GM23338 (cell line): ENCODE data around the gene THAP9. TPM values are rescaled to one million over a fixed set of nuclear protein-coding genes. Genes with fewer than 3 reads are reported as not detected.

Experiments
- ATAC-seq: fragments of 200-7000 bp; cut with Tn5 transposase; 3 replicates; pipeline ENCODE4 v1.9.1; 2020
- DNase-seq: peaks from one replicate; pipeline ENCODE4 v3.0.0-alpha.2; 2015; ENCODE audit warnings: low spot score
- H2AFZ ChIP-seq: fragments of 200-600 bp; sonication (generic); 2 replicates; pipeline ENCODE4 v1.8.0; 2016; ENCODE audit warnings: antibody characterized with exemption, mild to moderate bottlenecking, moderate library complexity
- H3F3A ChIP-seq: fragments of 200-600 bp; sonication (generic); replicated peaks from 2 replicates; pipeline ENCODE4 v1.8.0; 2017; ENCODE audit warnings: antibody characterized with exemption, mixed run types, low read depth
- H3K27ac ChIP-seq: fragments of 200-600 bp; sonication (generic); 2 replicates; pipeline ENCODE4 v1.6.1; 2016; ENCODE audit warnings: low read depth
- H3K27me3 ChIP-seq: fragments of 200-600 bp; sonication (generic); 2 replicates; pipeline ENCODE4 v1.8.0; 2016; ENCODE audit warnings: mild to moderate bottlenecking, mixed run types, moderate library complexity; ENCODE audit not compliant: insufficient read depth
- H3K36me3 ChIP-seq: fragments of 200-600 bp; sonication (generic); 2 replicates; pipeline ENCODE4 v1.8.0; 2016; ENCODE audit warnings: mild to moderate bottlenecking; ENCODE audit not compliant: insufficient read depth
- H3K4me1 ChIP-seq: fragments of 200-600 bp; sonication (generic); 2 replicates; pipeline ENCODE4 v1.8.0; 2016; ENCODE audit warnings: mild to moderate bottlenecking, moderate library complexity; ENCODE audit not compliant: insufficient read depth
- H3K4me2 ChIP-seq: fragments of 200-600 bp; sonication (generic); 2 replicates; pipeline ENCODE4 v1.7.1; 2017; ENCODE audit warnings: mixed run types
- H3K4me3 ChIP-seq: fragments of 200-600 bp; sonication (generic); 2 replicates; pipeline ENCODE4 v1.6.1; 2016; ENCODE audit warnings: mixed run types
- H3K79me2 ChIP-seq: fragments of 200-600 bp; sonication (generic); replicated peaks from 2 replicates; pipeline ENCODE4 v1.8.0; 2017; ENCODE audit warnings: mild to moderate bottlenecking; ENCODE audit not compliant: insufficient read depth
- H3K9me2 ChIP-seq: fragments of 200-600 bp; sonication (generic); 2 replicates; pipeline ENCODE4 v1.8.0; 2017; ENCODE audit not compliant: insufficient read depth
- H4K20me1 ChIP-seq: fragments of 200-600 bp; sonication (generic); replicated peaks from 2 replicates; pipeline ENCODE4 v1.8.0; 2017; ENCODE audit warnings: mild to moderate bottlenecking; ENCODE audit not compliant: insufficient read depth
- H3K27ac Mint-ChIP-seq: 2 replicates; pipeline ENCODE4 v1.8.0; 2020; ENCODE audit warnings: inconsistent platforms, mild to moderate bottlenecking, moderate library complexity, mixed read lengths
- H3K27me3 Mint-ChIP-seq: 3 replicates; pipeline ENCODE4 v1.8.0; 2022; ENCODE audit warnings: low read depth, mild to moderate bottlenecking, moderate library complexity, mixed read lengths, inconsistent platforms; ENCODE audit not compliant: insufficient read depth, poor library complexity
- H3K36me3 Mint-ChIP-seq: 3 replicates; pipeline ENCODE4 v1.8.0; 2021; ENCODE audit warnings: low read depth, mild to moderate bottlenecking, inconsistent platforms, moderate library complexity, mixed read lengths
- H3K4me1 Mint-ChIP-seq: 3 replicates; pipeline ENCODE4 v1.8.0; 2020; ENCODE audit warnings: mild to moderate bottlenecking, inconsistent platforms, mixed read lengths
- H3K4me3 Mint-ChIP-seq: 3 replicates; pipeline ENCODE4 v1.8.0; 2021; ENCODE audit warnings: moderate library complexity, mild to moderate bottlenecking, inconsistent platforms, mixed read lengths
- H3K9me3 Mint-ChIP-seq: 3 replicates; pipeline ENCODE4 v1.8.0; 2020; ENCODE audit warnings: moderate library complexity, mild to moderate bottlenecking, inconsistent platforms, mixed read lengths
- CTCF ChIP-seq, 2 experiments: fragments of 200-600 bp in 1 of 2; sonication (generic) in 1 of 2; conservative IDR thresholded peaks; 2 replicates each; pipeline versions ENCODE4 v1.5.1 to v1.6.1; 2016 to 2017; ENCODE audit warnings: antibody characterized with exemption in 2 of 2, low read depth in 2 of 2, mild to moderate bottlenecking in 2 of 2, moderate library complexity in 1 of 2
- ETS1 ChIP-seq: IDR thresholded peaks from 2 replicates; pipeline ENCODE4 v1.6.1; 2016; ENCODE audit warnings: antibody characterized with exemption
- POLR2AphosphoS5 ChIP-seq: IDR thresholded peaks from 2 replicates; pipeline ENCODE4 v1.6.1; 2016; ENCODE audit warnings: antibody characterized with exemption, low read depth
- STAT1 ChIP-seq: IDR thresholded peaks from one replicate; pipeline ENCODE4 v1.6.1; 2016; ENCODE audit warnings: antibody characterized with exemption; ENCODE audit not compliant: unreplicated experiment
- ZNF462 ChIP-seq: fragments of 250-450 bp; sonication (Bioruptor Pico); IDR thresholded peaks from 2 replicates; pipeline ENCODE4 v1.5.0; 2020; ENCODE audit warnings: mild to moderate bottlenecking, moderate library complexity
- polyA plus RNA-seq: library from polyadenylated mRNA; unstranded; fragments of >200 nt; fragmentation: Nextera tagmentation; extraction: Ambion mirVana; gene quantifications from 2 replicates; pipeline ENCODE4 v1.2.1, GENCODE V29; 2016
- total RNA-seq: library from RNA; depleted of rRNA; stranded (reverse); fragments of >200 nt; shearing (Covaris generic); gene quantifications from 2 replicates; pipeline ENCODE4 v1.2.3, GENCODE V29; 2014

Gene THAP9
- total and polyA plus RNA-seq, 2 experiments from 2014 or later: 8.7 to 22.3 TPM

- TF ChIP-seq ZNF462: no peak
Observed at GRCh38 chr4:82885410-82885809, 15.1 kb upstream of the THAP9 start (continued).

- DNase-seq (no peak), ATAC-seq (no peak)
- Mint-ChIP-seq H3K27me3 (no peaks in the 10 kb centered on the region), H3K9me3 (no peaks in the 10 kb centered on the region), H3K27ac (no peak overlapping the region), H3K4me1 (peaks cover 4% of the 10 kb centered on the region; the same call in 2 of the 3 replicates), H3K36me3 (no peaks in the 10 kb centered on the region), H3K4me3 (no peak overlapping the region)
- peaks cover 1% of the 10 kb centered on the region; the same call in 1 of the 2 replicates for H3F3A ChIP-seq
- peaks cover 25% of the 10 kb centered on the region for H4K20me1 ChIP-seq
- no peaks in the 10 kb centered on the region for H3K27me3 ChIP-seq
- no peaks in the 10 kb centered on the region for H3K9me2 ChIP-seq
- no peak overlapping the region for H3K4me2 ChIP-seq
- H3K79me2 ChIP-seq: peaks cover 93% of the 10 kb centered on the region
- no peak overlapping the region for H2AFZ ChIP-seq
- no peaks in the 10 kb centered on the region for H3K36me3 ChIP-seq
- peaks cover 12% of the 10 kb centered on the region for H3K4me1 ChIP-seq
- no peak overlapping the region for H3K4me3 ChIP-seq
- no peak overlapping the region for H3K27ac ChIP-seq
- TF ChIP-seq ZNF462 (no peak), CTCF (conservative IDR thresholded peaks at IDR 0.05; ENCODE audit: low read depth in 2 of 2) (no peak), POLR2AphosphoS5 (no peak), ETS1 (no peak), STAT1 (no peak)
Observed at GRCh38 chr4:82886147-82886942, 14.2 kb upstream of the THAP9 start.
